Activated CD4-positive, CD25-positive, alpha-beta regulatory T cell treated with anti-CD3 and anti-CD28 coated beads, Interleukin-2, amount 50 U/mL, for 72 hours (primary cell): ENCODE data around the gene TMEM41A.
"Not testable (repeated sequence)": the region's sequence is repeated elsewhere in the genome, so short reads cannot be mapped to it uniquely, and the experiment has no call there.

ENCODE experiments used
- DNase-seq: peaks from one replicate; pipeline ENCODE4 v3.0.0; 2021

TMEM41A gene

GRCh38 chr3:185486394-185486793, 12.4 kb downstream of the TMEM41A start:
- no peak for DNase-seq

- no peak for DNase-seq
Measured at GRCh38 chr3:185484296-185484695, 14.5 kb downstream of the TMEM41A start.

GRCh38 chr3:185479373-185479945, 19.4 kb downstream of the TMEM41A start:
- no peak for DNase-seq

- no peak for DNase-seq
Measured at GRCh38 chr3:185477316-185477715, 21.5 kb downstream of the TMEM41A start.

GRCh38 chr3:185474922-185475321, 23.9 kb downstream of the TMEM41A start:
- DNase-seq, result not testable (repeated sequence)

DNA sequence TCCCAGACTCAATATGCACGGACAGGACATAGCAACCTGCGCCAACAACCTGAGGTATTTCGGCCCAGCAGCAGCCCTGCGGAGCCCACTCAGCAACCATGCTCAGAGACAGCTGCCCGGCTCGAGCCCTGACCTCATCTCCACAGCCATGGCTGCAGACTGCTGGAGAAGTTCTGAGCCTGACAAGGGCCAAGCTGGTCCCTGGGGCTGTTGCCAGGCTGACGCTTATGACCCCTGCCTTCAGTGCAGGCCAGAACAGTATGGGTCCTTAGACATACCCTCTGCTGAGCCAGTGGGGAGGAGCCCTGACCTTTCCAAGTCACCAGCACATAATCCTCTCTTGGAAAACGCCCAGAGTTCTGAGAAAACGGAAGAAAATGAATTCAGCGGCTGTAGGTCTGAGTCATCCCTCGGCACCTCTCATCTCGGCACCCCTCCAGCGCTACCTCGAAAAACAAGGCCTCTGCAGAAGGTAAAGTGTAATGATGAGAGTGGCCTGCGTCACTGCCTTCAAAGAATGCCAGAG, 25.5 kb downstream of the TMEM41A start:
- no peak for DNase-seq

- DNase-seq, result no peak
Measured at GRCh38 chr3:185470323-185470722, 28.5 kb downstream of the TMEM41A start.

GRCh38 chr3:185469542-185469941, 29.3 kb downstream of the TMEM41A start:
- no peak for DNase-seq

DNA sequence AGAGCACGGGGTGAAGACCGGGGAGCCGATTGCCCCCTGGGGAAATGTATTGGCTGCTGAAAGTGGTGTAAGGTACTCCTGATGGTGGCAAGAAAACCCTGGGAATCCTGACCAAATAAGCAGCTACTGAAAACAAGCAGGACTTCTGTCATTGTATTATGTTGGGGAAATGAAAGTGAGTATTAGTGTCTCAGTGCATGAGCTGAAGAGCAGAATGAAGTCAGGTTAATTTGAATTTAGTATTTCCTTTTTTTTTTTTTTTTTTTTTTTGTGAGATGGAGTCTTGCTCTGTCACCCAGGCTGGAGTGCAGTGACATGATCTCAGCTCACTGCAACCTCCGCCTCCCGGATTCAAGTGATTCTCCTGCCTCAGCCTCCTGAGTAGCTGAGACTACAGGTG, 32.7 kb downstream of the TMEM41A start:
- DNase-seq, result not testable (repeated sequence)

GRCh38 chr3:185465471-185465870, 33.4 kb downstream of the TMEM41A start:
- no peak for DNase-seq

GRCh38 chr3:185460719-185461350, 38.0 kb downstream of the TMEM41A start:
- DNase-seq, result no peak

DNA sequence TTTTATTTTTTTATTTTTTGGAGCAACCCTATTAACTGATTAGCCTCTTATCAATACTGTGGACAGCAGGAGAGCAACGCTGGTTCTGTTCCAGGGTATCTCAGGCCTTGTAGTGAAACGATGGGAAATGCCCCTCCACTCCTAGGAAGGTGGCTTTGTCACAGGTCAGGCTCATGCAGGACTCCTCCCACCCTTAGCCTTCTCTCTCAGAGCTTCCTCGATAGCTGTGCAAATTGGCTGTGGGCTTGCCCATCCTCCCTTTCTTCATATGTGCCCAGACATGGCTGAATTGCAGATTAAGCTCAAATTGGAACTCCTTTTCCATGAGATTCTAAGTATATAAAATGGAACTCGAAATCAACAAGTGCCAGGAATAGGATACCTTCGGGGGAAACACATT, 38.5 kb downstream of the TMEM41A start:
- DNase-seq, result no peak

DNA sequence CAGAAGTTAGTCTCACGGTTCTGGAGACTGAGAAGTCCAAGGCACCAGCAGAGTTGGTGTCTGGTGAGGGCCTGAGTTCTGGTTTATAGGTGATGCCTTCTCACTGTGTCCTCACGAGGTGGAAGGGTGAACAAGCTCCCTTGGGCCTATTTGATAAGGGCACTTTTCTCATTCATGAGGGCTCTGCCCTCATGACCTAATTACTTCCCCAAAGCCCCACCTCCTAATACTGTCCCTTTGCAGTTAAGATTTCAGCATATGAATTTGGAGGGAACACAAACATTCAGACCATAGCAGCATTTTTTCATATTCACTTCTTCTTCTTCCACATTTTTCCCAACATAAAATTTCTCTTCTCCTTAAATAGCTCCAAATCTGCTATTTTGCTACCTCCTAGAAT, 41.5 kb downstream of the TMEM41A start:
- DNase-seq, result no peak

- DNase-seq, result not testable (repeated sequence)
Measured at GRCh38 chr3:185451432-185451831, 47.4 kb downstream of the TMEM41A start.

GRCh38 chr3:185448107-185448506, 50.7 kb downstream of the TMEM41A start:
- DNase-seq, result no peak

DNA sequence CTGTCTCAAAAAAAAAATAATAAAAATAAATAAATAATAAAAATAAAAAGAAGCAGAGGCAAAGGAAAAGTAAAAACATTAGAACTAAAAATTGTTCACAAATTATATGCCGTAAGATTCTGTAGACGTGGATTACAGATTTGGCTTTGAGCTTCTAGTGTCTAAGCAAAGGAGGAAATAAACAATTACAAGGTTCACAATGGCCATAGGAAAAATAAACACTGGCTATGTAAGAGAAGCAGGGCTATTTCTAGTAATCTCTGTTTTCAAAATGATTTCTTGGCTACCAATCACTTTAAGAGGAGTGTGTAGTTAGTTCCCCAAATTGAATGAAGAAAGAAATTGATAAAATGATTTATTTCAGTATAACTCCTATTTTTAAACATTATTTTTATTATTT, 54.5 kb downstream of the TMEM41A start:
- DNase-seq, result no peak

GRCh38 chr3:185442031-185442430, 56.8 kb downstream of the TMEM41A start:
- DNase-seq, result no peak

DNA sequence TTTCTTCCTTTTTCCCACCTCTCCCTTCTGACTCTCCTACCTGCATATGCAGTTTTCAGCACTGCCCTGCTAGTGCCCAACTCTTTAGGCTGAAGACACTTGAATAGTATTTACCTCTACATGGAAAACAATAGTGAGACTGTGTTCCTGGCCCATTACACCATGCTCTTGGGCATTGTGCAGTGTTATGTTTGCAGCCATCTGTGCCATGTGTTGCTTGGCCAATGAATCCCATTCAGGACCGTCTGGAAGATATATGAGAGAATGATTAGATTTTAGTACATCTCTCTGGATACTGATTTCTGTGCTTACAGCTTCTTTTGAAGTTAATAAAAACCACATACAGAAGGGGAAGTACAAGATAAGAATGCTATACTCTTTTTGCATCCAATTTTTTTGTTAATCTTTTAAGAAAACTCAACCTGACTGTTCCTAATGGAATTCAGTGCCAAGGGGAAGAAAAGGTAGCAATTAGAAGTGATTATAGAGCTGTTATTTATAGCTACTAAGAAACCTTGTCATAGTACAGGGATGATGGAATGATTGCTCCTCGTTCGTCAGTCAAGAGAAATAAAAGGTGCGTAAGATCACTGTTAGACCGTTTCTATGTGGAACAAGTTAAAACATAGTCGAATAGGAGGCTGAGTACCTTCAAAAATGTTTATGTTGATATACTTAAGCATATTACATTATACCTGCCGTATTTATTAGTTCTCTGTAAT, 58.9 kb downstream of the TMEM41A start:
- DNase-seq, result no peak
